Keratinocyte (primary cell): ENCODE data around the gene MS4A14.
"Not testable (repeated sequence)": the region's sequence is repeated elsewhere in the genome, so short reads cannot be mapped to it uniquely, and the experiment has no call there.

ENCODE experiments used
- CTCF ChIP-seq, 3 experiments: IDR thresholded peaks in 1 of 3; conservative IDR thresholded peaks in 1 of 3; optimal IDR thresholded peaks in 1 of 3; 2 replicates in 2 of 3; 3 replicates in 1 of 3; pipeline versions ENCODE3 to v1.5.1; 2011; ENCODE audit warnings: low read length in 3 of 3, mild to moderate bottlenecking in 3 of 3, moderate library complexity in 2 of 3, control low read depth in 1 of 3, inconsistent platforms in 1 of 3; ENCODE audit not compliant: insufficient read depth in 2 of 3; ENCODE audit errors: extremely low read depth in 1 of 3
- EZH2 ChIP-seq: IDR thresholded peaks from one replicate; pipeline ENCODE4 v1.6.1; 2012; ENCODE audit warnings: inconsistent platforms, mild to moderate bottlenecking, low read length, moderate library complexity

GRCh38 chr11:60451185-60451584 lies 54.9 kb downstream of the MS4A14 start:
- TF ChIP-seq CTCF (optimal IDR thresholded peaks at IDR 0.05 in 1 of 3, IDR thresholded peaks at IDR 0.05 in 1 of 3, conservative IDR thresholded peaks at IDR 0.05 in 1 of 3; ENCODE audit: extremely low read depth in 1 of 3, insufficient read depth in 2 of 3, low read length in 3 of 3); EZH2: not testable (repeated sequence)
